ENCODE measurements around the gene TTC31.
A peak's percentile ranks its signal among the peaks of the same experiment; 100 is the strongest.

The TTC31 gene

DNA sequence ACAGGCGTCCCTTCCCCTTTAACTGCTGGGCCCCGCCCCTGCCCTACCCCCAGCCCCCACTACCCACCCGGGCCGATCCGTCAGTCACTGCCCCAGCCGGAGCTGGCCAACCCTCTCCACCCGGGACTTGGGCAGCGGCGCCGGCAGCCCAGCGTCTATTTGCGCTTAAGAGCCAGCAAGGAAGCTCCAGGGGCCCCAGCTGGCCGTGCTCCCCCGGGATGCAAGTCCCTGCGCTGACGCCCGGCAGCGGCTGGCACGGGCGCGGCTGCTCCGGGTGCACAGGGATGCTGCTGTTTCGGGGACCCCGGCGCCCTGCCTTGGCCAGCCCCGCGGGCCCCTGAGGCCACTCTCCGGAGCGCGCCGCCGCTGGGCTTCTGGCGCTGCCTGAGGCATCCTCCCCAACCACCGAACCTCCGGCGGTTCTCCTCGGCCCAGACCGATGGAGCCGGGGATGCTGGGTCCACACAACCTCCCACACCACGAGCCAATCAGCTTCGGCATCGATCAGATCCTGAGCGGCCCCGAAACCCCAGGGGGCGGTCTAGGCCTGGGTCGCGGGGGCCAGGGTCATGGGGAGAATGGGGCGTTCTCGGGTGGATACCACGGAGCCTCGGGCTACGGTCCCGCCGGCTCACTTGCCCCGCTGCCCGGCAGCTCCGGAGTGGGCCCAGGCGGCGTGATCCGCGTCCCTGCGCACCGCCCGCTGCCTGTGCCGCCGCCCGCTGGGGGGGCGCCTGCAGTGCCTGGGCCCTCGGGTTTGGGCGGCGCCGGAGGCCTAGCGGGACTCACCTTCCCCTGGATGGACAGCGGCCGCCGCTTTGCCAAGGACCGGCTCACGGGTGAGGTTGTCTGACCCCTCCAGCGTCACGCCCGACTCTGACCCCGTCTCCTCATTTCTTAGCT lies 31.7 kb downstream of the TTC31 start, which contains the start of gene TLX2:
TLX2 (plus strand) TSS at position 83 of the 903 bp plus-strand sequence; CDS start at position 440, 357 bp downstream.
- H3K4me1 Mint-ChIP-seq = peaks cover 24% of the 10 kb centered on the region
- H3K27ac Mint-ChIP-seq = no peak within 1 kb of the TSS
- ATAC-seq (peak; percentile 13), DNase-seq (no peak)
- peak within 1 kb of the TSS; percentile 59 for H3K4me3 Mint-ChIP-seq
- H3K27me3 Mint-ChIP-seq = peaks cover 79% of the 10 kb centered on the region
- H3K36me3 Mint-ChIP-seq (ENCODE audit: low read depth) = peaks cover 8% of the 10 kb centered on the region
- H3K9me3 Mint-ChIP-seq = no peaks in the 10 kb centered on the region

DNA sequence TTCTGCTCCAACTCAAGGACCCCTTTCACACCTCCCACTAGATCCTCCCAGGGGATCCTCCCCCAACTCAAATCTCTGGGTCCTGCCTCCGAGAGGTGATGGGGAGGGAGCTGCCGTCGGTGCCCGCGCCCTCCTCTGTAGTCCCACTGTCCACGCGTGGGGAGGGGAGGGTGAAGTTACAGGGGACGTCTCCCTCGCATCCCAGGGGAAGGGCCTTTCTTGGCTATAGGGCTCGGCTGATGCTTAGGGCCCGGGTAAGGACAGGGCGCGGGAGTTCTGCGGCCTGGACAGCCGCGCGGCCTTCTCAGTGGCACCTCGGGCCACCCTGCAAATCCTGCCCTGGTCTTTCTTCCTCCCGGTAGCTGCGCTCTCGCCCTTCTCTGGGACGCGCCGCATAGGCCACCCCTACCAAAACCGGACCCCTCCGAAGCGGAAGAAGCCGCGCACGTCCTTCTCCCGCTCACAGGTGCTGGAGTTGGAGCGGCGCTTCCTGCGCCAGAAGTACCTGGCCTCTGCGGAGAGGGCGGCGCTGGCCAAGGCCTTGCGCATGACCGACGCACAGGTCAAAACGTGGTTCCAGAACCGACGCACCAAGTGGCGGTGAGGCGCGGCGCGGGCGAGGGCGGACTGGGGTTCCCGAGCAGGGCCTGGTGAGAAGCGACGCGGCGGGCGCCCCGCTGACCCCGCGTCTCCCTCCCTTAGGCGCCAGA lies 32.5 kb downstream of the TTC31 start:
- peaks cover 82% of the 10 kb centered on the region for H3K27me3 Mint-ChIP-seq
- H3K27ac Mint-ChIP-seq = no peak overlapping the region
- H3K9me3 Mint-ChIP-seq = no peaks in the 10 kb centered on the region
- H3K36me3 Mint-ChIP-seq (ENCODE audit: low read depth) = peaks cover 8% of the 10 kb centered on the region
- H3K4me1 Mint-ChIP-seq = peaks cover 23% of the 10 kb centered on the region
- DNase-seq (peak; percentile 20), ATAC-seq (no peak)
- H3K4me3 Mint-ChIP-seq = peak overlapping the region; percentile 59

DNA sequence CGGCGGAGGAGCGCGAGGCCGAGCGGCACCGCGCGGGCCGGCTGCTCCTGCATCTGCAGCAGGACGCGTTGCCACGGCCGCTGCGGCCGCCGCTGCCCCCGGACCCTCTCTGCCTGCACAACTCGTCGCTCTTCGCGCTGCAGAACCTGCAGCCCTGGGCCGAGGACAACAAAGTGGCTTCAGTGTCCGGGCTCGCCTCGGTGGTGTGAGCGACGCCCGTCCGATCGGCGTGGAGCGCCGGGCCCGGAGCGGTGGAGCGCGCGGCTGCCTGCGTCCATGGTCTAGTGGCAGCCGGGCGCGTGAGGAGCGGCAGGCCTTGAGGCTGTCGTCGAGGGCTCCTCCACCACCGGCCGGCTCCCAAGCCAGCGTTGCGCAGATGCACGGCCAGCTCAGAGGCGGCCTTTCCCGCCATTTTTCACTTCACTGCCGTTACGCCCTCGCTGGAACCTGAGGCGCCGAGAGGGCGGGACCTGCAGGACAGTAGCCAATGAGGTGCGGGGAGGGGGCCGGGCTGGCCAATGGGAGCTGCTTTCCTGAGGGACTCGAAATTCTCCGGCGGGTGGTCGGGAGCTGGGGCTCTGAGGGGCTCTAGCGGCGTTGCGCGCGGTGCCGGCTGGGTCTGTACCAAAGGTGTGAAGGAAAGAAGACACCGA lies 33.2 kb downstream of the TTC31 start:
- H3K4me1 Mint-ChIP-seq = peaks cover 20% of the 10 kb centered on the region
- peaks cover 8% of the 10 kb centered on the region for H3K36me3 Mint-ChIP-seq (ENCODE audit: low read depth)
- H3K27ac Mint-ChIP-seq = no peak overlapping the region
- ATAC-seq (peak; percentile 59), DNase-seq (peak; percentile 73)
- H3K9me3 Mint-ChIP-seq = no peaks in the 10 kb centered on the region
- H3K27me3 Mint-ChIP-seq = peaks cover 78% of the 10 kb centered on the region
- H3K4me3 Mint-ChIP-seq = peak overlapping the region; percentile 51

DNA sequence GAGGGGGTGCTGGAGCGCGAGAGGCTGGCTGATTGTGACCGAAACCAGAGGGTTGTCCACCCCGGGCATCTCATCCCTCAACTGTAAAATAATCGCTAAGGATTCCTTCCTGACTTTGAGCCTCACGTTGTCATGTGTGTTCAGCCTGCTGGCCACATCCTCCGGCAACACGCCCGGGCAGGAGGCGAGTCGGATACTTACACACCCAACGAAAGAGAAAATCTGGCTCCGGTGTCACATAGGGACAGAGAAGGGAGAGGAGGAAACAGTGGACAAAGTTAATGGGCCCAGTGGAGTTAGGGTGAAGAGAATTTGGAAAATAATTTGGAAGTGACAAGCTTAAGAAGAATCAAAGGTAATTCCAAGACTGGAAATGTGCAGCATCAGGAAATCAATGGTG lies 33.8 kb downstream of the TTC31 start:
- H3K36me3 Mint-ChIP-seq (ENCODE audit: low read depth) = peaks cover 8% of the 10 kb centered on the region
- H3K4me1 Mint-ChIP-seq = peaks cover 20% of the 10 kb centered on the region
- no peaks in the 10 kb centered on the region for H3K9me3 Mint-ChIP-seq
- peak overlapping the region; percentile 51 for H3K4me3 Mint-ChIP-seq
- DNase-seq (no peak), ATAC-seq (no peak)
- H3K27ac Mint-ChIP-seq = no peak overlapping the region
- H3K27me3 Mint-ChIP-seq = peaks cover 73% of the 10 kb centered on the region

DNA sequence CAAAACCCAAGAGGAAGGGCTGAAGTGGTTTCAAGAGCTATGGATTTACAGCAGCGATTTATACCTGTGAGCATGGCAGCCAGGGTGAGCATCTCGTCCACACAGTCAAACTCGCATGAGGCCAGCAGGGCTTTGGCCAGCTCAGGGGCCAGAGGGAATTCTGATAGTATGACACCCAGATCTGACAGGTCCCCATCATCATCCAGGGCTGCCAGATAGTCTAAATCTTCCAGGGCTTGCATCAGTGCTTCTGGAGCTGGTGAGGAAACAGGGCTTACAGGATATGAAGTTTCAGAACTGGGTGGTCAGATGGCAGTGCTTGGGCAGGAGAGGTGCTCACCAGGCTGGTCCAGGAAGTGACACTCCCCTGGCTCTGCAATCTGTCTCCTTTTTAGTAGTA lies 39.6 kb downstream of the TTC31 start:
- Mint-ChIP-seq H3K4me1 (peaks cover 14% of the 10 kb centered on the region), H3K27ac (no peak overlapping the region), H3K9me3 (no peaks in the 10 kb centered on the region), H3K4me3 (no peak overlapping the region), H3K27me3 (peaks cover 29% of the 10 kb centered on the region), H3K36me3 (ENCODE audit: low read depth) (peaks cover 19% of the 10 kb centered on the region)
- DNase-seq = no peak
- no peak for ATAC-seq

DNA sequence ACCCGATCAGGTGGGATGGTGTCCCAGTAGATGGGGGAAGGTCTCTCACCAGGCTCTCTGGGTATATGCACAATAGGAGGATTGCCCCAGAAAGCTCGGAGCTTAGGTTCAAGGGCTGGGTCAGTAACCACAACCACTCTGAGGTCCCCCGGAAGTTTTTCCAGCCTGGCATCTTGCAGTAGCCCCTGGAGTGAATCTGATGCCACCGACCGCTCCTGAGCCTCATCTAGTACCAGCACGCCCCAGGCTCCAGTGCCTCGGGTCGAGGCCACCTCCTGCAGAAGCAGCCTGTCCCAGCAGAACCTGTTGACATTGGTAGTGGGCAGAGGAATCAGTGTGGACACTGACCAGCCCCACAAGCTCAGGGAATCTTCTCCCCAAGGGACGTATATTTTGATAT lies 41.1 kb downstream of the TTC31 start:
- no peaks in the 10 kb centered on the region for H3K9me3 Mint-ChIP-seq
- ATAC-seq (no peak), DNase-seq (no peak)
- H3K4me3 Mint-ChIP-seq = no peak overlapping the region
- H3K27me3 Mint-ChIP-seq = peaks cover 15% of the 10 kb centered on the region
- no peak overlapping the region for H3K27ac Mint-ChIP-seq
- H3K4me1 Mint-ChIP-seq = peaks cover 27% of the 10 kb centered on the region
- H3K36me3 Mint-ChIP-seq (ENCODE audit: low read depth) = peaks cover 34% of the 10 kb centered on the region

DNA sequence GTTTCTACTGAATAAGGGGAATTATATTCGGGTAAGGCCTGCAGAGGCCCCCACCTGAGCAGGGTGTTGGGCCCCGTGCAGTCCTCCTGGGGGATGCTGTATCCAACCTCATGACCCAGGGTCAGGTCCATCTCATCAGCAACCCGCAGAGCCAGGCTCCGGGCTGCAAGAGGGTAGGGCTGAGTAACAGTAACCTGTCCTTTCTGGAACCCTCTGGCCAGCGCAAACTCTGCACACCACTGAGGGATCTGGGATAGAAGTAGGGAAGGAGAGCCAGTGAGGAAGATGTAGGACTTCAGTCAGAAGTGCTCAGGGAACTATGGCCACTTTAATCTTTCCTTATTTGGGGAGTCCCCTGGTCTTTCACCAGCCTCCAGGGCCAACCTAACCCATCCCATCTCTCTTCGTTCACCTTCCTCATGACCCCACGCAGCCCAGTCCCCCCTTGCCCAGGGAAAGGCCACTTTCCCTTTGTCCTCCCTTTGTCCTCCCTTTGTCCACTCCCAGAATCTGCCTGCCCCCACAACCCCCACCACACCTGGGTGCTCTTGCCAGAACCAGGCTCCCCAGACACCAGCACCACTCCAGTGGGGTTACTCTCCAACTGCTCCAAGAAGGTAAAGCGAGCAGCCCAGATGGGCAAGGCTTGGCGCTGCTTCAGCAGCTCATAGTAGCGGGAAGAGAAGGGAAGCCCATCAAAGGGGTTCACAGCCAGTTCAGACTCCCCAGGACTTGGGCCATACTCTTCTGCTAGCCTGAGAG lies 42.3 kb downstream of the TTC31 start:
- Mint-ChIP-seq H3K27me3 (peaks cover 7% of the 10 kb centered on the region), H3K27ac (no peak overlapping the region), H3K36me3 (ENCODE audit: low read depth) (peaks cover 36% of the 10 kb centered on the region), H3K4me3 (no peak overlapping the region), H3K9me3 (no peaks in the 10 kb centered on the region), H3K4me1 (peaks cover 27% of the 10 kb centered on the region)
- no peak for DNase-seq
- ATAC-seq = no peak

DNA sequence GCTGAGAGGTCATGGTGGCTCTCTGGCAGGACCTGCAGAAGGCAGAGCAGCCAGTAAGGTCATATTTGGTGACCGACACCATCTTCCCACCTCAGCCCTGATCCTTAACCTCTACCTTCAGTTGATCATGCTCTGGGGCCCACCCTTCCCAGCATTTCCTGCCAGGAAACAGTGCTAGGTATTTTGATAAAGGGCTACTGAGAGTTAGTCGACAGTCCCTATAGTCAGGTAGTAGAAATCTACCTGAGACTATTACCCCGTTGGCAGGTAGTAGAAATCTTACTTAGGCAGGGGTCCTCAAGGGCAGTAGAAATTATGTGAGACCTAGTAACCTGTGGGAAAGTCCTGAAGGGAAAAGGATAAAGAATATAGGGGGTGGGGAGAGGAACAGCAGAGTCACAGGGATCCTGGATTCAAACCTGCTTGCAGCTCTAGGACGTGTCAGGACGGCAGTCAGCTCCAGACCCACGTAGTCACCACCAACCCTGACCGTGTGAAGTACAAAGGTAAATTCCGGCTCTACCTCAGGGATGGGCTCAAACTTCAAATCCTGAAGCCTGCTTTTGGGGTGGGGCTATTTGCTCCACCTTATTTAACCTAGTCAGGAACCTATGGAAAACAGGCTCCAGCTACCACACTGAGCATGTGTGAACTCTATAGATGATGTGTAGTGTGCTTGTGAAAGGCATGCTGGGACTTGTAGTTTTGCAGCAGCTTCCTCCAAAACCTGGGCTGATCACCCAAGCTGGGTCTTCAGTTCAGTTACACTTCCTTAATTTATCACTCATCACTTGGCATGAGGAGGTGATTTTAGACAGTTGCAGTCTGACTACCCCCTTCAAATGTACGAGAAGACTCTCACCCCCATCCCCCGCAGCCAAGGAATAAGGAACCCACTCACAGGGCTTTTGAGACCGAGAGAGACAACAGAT lies 43.1 kb downstream of the TTC31 start, which contains the start of gene DQX1:
DQX1 (minus strand) TSS at position 515 of the 932 bp plus-strand sequence; CDS start at position 13, 502 bp downstream.
- Mint-ChIP-seq H3K27ac (peak within 1 kb of the TSS; percentile 34), H3K4me1 (peaks cover 30% of the 10 kb centered on the region), H3K9me3 (no peaks in the 10 kb centered on the region), H3K36me3 (ENCODE audit: low read depth) (peaks cover 38% of the 10 kb centered on the region), H3K4me3 (no peak within 1 kb of the TSS), H3K27me3 (peaks cover 4% of the 10 kb centered on the region)
- no peak for DNase-seq
- no peak for ATAC-seq

DNA sequence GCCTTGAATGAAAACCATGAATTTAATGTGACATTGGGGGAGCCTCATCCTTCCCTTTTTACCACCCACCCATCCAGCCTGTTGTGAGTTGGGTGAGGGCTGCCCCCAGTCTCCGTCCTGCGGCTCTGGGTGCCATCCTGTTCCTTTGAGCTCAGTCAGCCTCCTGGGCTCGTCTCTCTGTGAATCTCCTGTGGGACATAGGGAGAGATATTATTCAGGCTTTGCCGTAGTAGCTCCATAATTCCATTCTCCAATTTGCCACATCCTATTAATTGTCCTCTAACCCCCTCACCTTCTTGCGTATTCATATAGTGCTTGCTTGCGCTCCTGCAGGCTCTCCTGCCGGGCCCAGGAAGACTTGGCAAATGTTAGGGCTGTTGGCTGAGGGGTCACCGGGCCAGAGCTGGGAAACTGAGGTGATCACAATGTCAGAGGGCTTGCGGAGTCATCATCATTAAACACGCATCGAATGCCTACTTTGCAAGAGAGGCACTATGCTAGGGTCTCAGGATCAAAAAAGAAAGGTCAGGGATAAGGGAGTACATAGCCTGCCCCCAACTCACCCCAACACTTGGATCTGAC lies 43.9 kb downstream of the TTC31 start:
- Mint-ChIP-seq H3K4me1 (peaks cover 38% of the 10 kb centered on the region), H3K4me3 (no peak overlapping the region), H3K27ac (peak overlapping the region; percentile 34)

DNA sequence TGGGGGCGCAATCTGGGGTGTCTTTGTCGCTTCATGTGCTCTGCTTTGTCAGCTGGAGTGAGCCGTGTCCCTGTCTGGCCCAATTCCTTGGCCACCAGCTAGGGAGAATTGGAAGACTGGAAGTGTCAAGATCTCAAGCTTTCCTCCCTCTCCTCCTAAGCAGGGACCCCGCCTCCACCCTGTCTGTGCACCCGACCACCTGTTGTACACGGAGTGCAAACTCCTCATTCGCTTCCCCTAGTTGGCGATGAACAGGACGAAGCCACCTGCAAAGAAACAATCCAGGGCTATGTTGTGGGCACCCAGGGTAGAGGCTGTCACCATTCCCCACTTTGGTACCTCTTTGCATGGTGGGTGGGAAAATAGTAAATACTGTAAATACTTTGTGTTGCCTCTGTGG lies 44.9 kb downstream of the TTC31 start:
- H3K4me1 Mint-ChIP-seq = peaks cover 46% of the 10 kb centered on the region
- H3K27me3 Mint-ChIP-seq = no peaks in the 10 kb centered on the region
- peaks cover 54% of the 10 kb centered on the region for H3K36me3 Mint-ChIP-seq (ENCODE audit: low read depth)
- peak overlapping the region; percentile 94 for H3K4me3 Mint-ChIP-seq
- ATAC-seq = no peak
- H3K9me3 Mint-ChIP-seq = no peaks in the 10 kb centered on the region
- no peak for DNase-seq
- H3K27ac Mint-ChIP-seq = peak overlapping the region; percentile 93

More for the DNA sequence above, 43.9 kb downstream of the TTC31 start:
- DNase-seq = no peak
- H3K36me3 Mint-ChIP-seq (ENCODE audit: low read depth) = peaks cover 45% of the 10 kb centered on the region
- H3K27me3 Mint-ChIP-seq = peaks cover 2% of the 10 kb centered on the region
- no peak for ATAC-seq
- no peaks in the 10 kb centered on the region for H3K9me3 Mint-ChIP-seq

DNA sequence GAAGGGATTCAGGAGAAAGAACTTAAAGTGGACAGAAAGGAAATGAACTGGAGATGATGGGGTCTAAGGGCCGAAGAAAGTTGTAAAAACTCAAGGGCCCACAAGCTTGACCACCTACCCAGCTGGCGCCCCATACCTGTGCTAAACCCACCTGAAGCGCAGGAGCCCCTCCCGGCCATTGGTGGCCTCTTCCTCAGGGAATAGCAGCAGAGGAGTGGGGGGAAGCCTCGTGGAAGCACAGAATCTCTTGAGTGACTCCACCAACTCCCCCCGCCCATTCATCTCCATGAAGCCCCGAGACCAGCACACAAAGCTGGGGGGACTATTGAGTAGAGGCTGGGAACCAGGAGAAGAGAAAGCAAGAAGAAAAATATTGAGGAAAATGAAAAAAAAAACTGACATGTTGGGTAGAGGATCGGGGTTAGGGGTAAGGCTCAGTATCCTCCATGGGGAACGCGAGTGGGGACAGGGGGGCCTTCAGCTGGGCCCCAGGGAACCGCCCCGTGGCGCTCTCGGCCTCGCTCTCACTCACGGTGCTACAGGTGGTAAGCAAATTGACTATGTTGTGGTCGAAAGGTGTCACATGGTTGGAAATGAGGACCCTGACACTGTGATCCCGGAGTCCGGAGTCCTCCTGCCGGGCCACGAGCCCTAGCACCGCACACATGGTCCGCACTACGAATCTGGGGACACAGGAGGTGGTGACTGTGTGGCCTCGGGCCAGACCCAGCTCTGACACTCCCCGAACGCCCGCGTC lies 45.9 kb downstream of the TTC31 start:
- peaks cover 57% of the 10 kb centered on the region for H3K36me3 Mint-ChIP-seq (ENCODE audit: low read depth)
- peak overlapping the region; percentile 93 for H3K27ac Mint-ChIP-seq
- ATAC-seq (peak; percentile 1), DNase-seq (no peak)
- H3K9me3 Mint-ChIP-seq = no peaks in the 10 kb centered on the region
- H3K4me1 Mint-ChIP-seq = peaks cover 46% of the 10 kb centered on the region
- no peaks in the 10 kb centered on the region for H3K27me3 Mint-ChIP-seq
- peak overlapping the region; percentile 94 for H3K4me3 Mint-ChIP-seq
